GM19240 (cell line): ENCODE measurements around the gene SYNCRIP.
A peak's percentile ranks its signal among the peaks of the same experiment; 100 is the strongest.
"Not testable (repeated sequence)": the region's sequence is repeated elsewhere in the genome, so short reads cannot be mapped to it uniquely, and the experiment has no call there.

Experiments used
- DNase-seq: peaks from one replicate; pipeline ENCODE4 v3.0.0; 2011; ENCODE audit warnings: low spot score; ENCODE audit not compliant: insufficient read length

Gene SYNCRIP

GRCh38 chr6:85670573-85670972 lies 27.9 kb upstream of the SYNCRIP start:
- DNase-seq, result no peak

- peak; percentile 43 for DNase-seq
Observed at GRCh38 chr6:85669735-85670194, 27.1 kb upstream of the SYNCRIP start.

DNA sequence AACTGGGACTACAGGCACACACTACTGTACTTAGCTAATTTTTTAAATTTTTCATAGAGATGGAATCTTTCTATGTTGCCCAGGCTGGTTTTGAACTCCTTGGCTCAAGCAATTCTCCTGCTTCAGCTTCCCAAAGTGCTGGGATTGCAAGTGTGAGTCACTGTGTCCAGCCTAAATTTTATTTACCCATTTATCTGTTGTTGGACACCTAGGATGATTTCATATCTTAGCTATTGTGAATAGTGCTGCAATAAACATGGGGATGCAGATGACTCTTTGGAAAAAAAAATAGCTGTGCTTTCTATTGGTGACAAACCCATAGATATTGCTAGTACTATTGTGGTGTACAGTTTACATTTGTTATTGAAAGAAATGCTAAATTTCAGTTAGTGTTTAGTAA lies 19.6 kb upstream of the SYNCRIP start:
- DNase-seq, result no peak

DNA sequence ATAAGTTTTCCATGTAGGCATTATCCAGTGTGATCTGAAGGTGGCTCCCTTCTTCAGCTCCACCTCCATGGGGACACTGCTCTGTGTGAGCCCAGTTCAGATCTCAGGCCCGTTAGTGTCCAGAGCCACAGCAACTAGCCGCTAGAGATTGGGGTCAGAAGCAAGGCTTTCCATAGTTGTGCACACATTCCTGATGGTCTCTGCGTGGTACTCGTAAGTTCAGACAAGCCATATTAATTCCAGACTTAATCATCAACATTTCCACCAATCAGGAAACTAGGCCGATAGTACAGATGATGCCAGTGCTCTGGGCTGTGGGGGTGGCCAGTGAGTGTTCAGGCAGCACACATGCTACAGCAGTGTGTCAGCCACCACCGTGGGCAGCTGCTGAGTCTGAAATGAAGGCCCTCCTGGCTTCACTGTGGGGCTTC lies 17.5 kb upstream of the SYNCRIP start:
- DNase-seq, result no peak

GRCh38 chr6:85650606-85651005 lies 7.9 kb upstream of the SYNCRIP start:
- no peak for DNase-seq

DNA sequence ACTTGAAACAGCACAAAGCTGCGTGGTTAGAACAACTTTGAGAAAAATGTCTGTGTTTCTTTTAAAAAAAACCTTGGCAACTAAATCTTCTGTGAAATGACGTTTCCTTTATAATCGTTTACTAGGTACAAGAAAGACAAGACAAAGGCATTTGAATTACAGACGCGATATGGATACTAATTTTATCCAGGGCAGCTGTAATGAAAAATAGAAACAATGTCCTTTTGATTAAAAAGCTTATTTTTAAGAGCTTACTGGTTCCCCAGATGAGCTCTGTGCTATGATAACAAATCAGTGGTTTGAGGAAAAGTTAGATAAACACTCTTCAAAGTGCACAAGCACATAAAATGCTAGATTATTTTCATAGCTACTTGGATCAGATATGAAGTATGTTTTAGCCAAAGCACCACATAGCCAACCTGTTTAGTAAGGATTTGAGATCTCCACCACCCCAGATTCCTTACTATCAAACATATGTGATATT lies 1.6 kb upstream of the SYNCRIP start:
- no peak for DNase-seq

DNA sequence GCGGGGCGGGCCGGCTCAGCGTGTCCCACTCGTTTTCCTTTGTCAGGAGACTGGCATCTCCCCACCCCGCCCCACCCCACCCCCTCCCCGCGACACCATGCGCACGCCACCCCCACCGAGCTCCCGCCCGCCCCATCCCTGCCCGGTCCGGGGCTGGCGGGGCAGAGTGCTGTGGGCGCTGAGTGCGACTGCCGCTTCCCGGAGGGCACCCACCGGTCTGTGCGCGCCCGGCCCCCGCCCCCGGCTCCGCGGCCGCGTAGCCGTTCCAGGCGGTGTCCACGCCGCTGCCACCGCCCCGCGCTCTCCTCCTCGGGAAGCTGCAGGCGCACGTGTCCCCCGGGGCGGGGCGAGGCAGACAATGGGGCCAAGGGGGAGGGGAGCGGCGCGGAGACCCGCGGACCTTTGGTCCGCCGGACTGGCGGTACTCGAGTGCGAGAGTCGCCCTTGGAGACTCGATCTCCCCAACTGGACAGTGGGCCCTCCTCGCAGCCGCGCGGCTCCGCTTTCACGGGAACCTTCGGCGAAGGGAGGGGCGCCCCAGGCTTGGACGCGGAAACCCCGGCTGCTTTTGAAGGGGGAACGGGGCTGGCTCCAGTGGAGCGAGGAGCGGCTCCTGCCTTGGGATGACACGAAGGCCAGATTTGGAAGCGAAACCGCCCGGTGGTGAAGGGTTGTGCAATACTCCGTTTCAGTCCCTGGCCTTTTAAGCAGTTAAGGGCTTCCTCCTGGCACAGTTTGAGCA lies 1.0 kb upstream of the SYNCRIP start:
- DNase-seq, result no peak

- DNase-seq, result no peak
Observed at GRCh38 chr6:85641897-85642773, 551 bp downstream of the SYNCRIP start.

GRCh38 chr6:85641522-85641896 lies 1.2 kb downstream of the SYNCRIP start:
- DNase-seq, result no peak

DNA sequence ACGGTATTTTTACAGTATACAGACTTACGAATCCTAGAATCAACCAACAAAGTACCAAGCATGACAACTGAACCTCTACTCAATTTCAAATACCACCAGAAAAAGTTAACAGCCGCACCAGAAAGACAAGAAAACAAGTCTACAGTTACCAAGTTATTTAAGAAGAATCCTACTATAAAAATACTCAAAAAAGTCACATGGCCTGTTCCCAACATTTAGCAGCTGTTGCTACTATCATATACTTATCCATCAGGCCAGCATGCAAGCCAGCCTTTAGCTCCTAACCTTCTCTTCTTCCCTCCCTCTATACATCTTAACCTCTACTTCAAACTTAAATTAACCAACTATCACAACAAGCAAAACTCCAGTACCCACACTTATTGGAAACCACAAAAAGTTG lies 1.9 kb downstream of the SYNCRIP start:
- DNase-seq, result no peak

- no peak for DNase-seq
Observed at GRCh38 chr6:85637579-85637978, 5.1 kb downstream of the SYNCRIP start.

- DNase-seq, result no peak
Observed at GRCh38 chr6:85632164-85632942, 10.3 kb downstream of the SYNCRIP start.

GRCh38 chr6:85631117-85631516 lies 11.6 kb downstream of the SYNCRIP start:
- DNase-seq, result not testable (repeated sequence)

GRCh38 chr6:85628353-85628752 lies 14.3 kb downstream of the SYNCRIP start:
- no peak for DNase-seq

- no peak for DNase-seq
Observed at GRCh38 chr6:85620308-85620707, 22.4 kb downstream of the SYNCRIP start.

DNA sequence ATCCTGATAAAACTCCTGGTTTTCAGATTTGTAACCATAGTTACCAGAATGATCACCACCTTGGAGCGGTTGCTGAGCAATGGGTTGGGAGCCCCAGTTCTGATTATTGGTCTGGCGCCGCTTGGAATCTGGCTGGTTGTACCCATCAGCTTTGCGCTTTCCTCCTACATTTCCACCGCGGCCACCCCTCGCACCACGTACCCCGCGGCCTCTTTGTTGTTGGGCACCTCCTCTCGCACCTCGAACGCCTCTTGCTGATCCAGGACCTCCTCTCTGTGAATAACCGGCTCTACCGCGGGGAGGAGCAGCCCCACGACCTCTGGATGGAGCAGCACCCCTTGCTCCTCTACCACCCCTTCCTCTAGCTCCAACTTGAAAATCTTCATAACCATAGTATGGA lies 27.9 kb downstream of the SYNCRIP start:
- DNase-seq, result no peak

- DNase-seq, result no peak
Observed at GRCh38 chr6:85612690-85613474, 29.8 kb downstream of the SYNCRIP start.

GRCh38 chr6:85610182-85610895 lies 32.3 kb downstream of the SYNCRIP start:
- no peak for DNase-seq

GRCh38 chr6:85602100-85602499 lies 40.6 kb downstream of the SYNCRIP start:
- DNase-seq, result no peak

DNA sequence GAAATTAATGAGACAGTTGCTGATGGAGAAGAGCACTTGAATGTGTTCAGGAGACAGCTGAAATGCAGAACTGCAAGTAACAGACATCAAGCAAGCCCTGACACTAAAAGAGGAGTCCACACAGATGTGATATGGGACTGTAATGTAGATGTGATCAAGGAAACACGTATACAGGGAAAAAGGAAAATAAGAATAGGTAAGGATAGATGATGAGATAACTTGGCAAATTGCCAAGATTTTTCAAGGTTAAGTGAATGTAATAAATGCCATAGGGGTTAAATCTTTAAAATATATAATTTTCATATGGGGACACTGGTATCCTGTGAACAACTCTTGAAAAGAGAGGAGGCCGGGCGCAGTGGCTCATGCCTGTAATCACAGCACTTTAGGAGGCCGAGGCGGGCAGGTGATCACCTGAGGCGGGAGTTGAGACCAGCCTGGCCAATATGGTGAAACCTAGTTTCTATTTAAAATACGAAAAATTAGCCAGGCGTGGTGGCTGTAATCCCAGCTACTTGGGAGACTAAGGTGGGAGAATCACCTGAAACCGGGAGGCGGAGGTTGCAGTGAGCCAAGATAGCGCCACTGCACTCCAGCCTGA lies 41.9 kb downstream of the SYNCRIP start:
- no peak for DNase-seq
